Stimulated activated naive CD8-positive, alpha-beta T cell treated with anti-CD3 and anti-CD28 coated beads, Interleukin-15, Interleukin-2, amounts not matched to agents 100 ng/mL and 50 ng/mL, for 24 hours (primary cell): ENCODE results near the gene SRGAP3.

Experiments used
- H3K27ac Mint-ChIP-seq: one replicate; pipeline ENCODE4 v1.8.0; 2021; ENCODE audit warnings: mild to moderate bottlenecking, mixed read lengths
- H3K27me3 Mint-ChIP-seq: one replicate; pipeline ENCODE4 v1.8.0; 2021; ENCODE audit warnings: mixed read lengths
- H3K36me3 Mint-ChIP-seq: one replicate; pipeline ENCODE4 v1.8.0; 2021; ENCODE audit warnings: low read depth, mixed read lengths
- H3K4me1 Mint-ChIP-seq: one replicate; pipeline ENCODE4 v1.8.0; 2021; ENCODE audit warnings: low read depth, mixed read lengths
- H3K4me3 Mint-ChIP-seq: one replicate; pipeline ENCODE4 v1.8.0; 2021; ENCODE audit warnings: mild to moderate bottlenecking, mixed read lengths
- H3K9me3 Mint-ChIP-seq: one replicate; pipeline ENCODE4 v1.8.0; 2021; ENCODE audit warnings: mixed read lengths

The SRGAP3 gene

GRCh38 chr3:9129365-9129764, 120.1 kb downstream of the SRGAP3 start:
- Mint-ChIP-seq H3K9me3 (no peaks in the 10 kb centered on the region), H3K36me3 (no peaks in the 10 kb centered on the region), H3K27ac (no peak overlapping the region), H3K4me1 (no peaks in the 10 kb centered on the region), H3K4me3 (no peak overlapping the region), H3K27me3 (peaks cover 4% of the 10 kb centered on the region)

GRCh38 chr3:9125278-9125951, 124.0 kb downstream of the SRGAP3 start:
- Mint-ChIP-seq H3K36me3 (no peaks in the 10 kb centered on the region), H3K27me3 (no peaks in the 10 kb centered on the region), H3K27ac (no peak overlapping the region), H3K9me3 (no peaks in the 10 kb centered on the region), H3K4me3 (no peak overlapping the region), H3K4me1 (no peaks in the 10 kb centered on the region)

GRCh38 chr3:9124730-9125129, 124.7 kb downstream of the SRGAP3 start:
- Mint-ChIP-seq H3K9me3 (no peaks in the 10 kb centered on the region), H3K36me3 (no peaks in the 10 kb centered on the region), H3K27me3 (no peaks in the 10 kb centered on the region), H3K4me1 (no peaks in the 10 kb centered on the region), H3K4me3 (no peak overlapping the region), H3K27ac (no peak overlapping the region)

- H3K36me3 Mint-ChIP-seq = no peaks in the 10 kb centered on the region
- no peak overlapping the region for H3K4me3 Mint-ChIP-seq
- H3K27me3 Mint-ChIP-seq = no peaks in the 10 kb centered on the region
- no peak overlapping the region for H3K27ac Mint-ChIP-seq
- H3K9me3 Mint-ChIP-seq = no peaks in the 10 kb centered on the region
- H3K4me1 Mint-ChIP-seq = no peaks in the 10 kb centered on the region
Measured at GRCh38 chr3:9123840-9124239, 125.6 kb downstream of the SRGAP3 start.

- Mint-ChIP-seq H3K4me3 (no peak overlapping the region), H3K36me3 (no peaks in the 10 kb centered on the region), H3K27me3 (no peaks in the 10 kb centered on the region), H3K9me3 (no peaks in the 10 kb centered on the region), H3K4me1 (no peaks in the 10 kb centered on the region), H3K27ac (no peak overlapping the region)
Measured at GRCh38 chr3:9122732-9123364, 126.6 kb downstream of the SRGAP3 start.

GRCh38 chr3:9121366-9122001, 128.0 kb downstream of the SRGAP3 start:
- Mint-ChIP-seq H3K36me3 (no peaks in the 10 kb centered on the region), H3K4me1 (no peaks in the 10 kb centered on the region), H3K27ac (no peak overlapping the region), H3K9me3 (no peaks in the 10 kb centered on the region), H3K27me3 (no peaks in the 10 kb centered on the region), H3K4me3 (no peak overlapping the region)

- no peaks in the 10 kb centered on the region for H3K36me3 Mint-ChIP-seq
- H3K27ac Mint-ChIP-seq = no peak overlapping the region
- H3K4me3 Mint-ChIP-seq = no peak overlapping the region
- H3K4me1 Mint-ChIP-seq = no peaks in the 10 kb centered on the region
- no peaks in the 10 kb centered on the region for H3K27me3 Mint-ChIP-seq
- H3K9me3 Mint-ChIP-seq = no peaks in the 10 kb centered on the region
Measured at GRCh38 chr3:9119331-9119730, 130.1 kb downstream of the SRGAP3 start.

GRCh38 chr3:9118222-9118621, 131.2 kb downstream of the SRGAP3 start:
- no peak overlapping the region for H3K27ac Mint-ChIP-seq
- no peak overlapping the region for H3K4me3 Mint-ChIP-seq
- no peaks in the 10 kb centered on the region for H3K4me1 Mint-ChIP-seq
- no peaks in the 10 kb centered on the region for H3K27me3 Mint-ChIP-seq
- no peaks in the 10 kb centered on the region for H3K36me3 Mint-ChIP-seq
- no peaks in the 10 kb centered on the region for H3K9me3 Mint-ChIP-seq

- Mint-ChIP-seq H3K27ac (no peak overlapping the region), H3K9me3 (no peaks in the 10 kb centered on the region), H3K36me3 (no peaks in the 10 kb centered on the region), H3K4me3 (no peak overlapping the region), H3K4me1 (no peaks in the 10 kb centered on the region), H3K27me3 (no peaks in the 10 kb centered on the region)
Measured at GRCh38 chr3:9117220-9117619, 132.2 kb downstream of the SRGAP3 start.

GRCh38 chr3:9116336-9116735, 133.1 kb downstream of the SRGAP3 start:
- Mint-ChIP-seq H3K27me3 (no peaks in the 10 kb centered on the region), H3K9me3 (no peaks in the 10 kb centered on the region), H3K36me3 (no peaks in the 10 kb centered on the region), H3K27ac (no peak overlapping the region), H3K4me1 (no peaks in the 10 kb centered on the region), H3K4me3 (no peak overlapping the region)

- H3K4me1 Mint-ChIP-seq = no peaks in the 10 kb centered on the region
- no peak overlapping the region for H3K4me3 Mint-ChIP-seq
- H3K27ac Mint-ChIP-seq = no peak overlapping the region
- no peaks in the 10 kb centered on the region for H3K27me3 Mint-ChIP-seq
- no peaks in the 10 kb centered on the region for H3K9me3 Mint-ChIP-seq
- no peaks in the 10 kb centered on the region for H3K36me3 Mint-ChIP-seq
Measured at GRCh38 chr3:9115336-9115735, 134.1 kb downstream of the SRGAP3 start.

- H3K4me3 Mint-ChIP-seq = no peak overlapping the region
- no peaks in the 10 kb centered on the region for H3K9me3 Mint-ChIP-seq
- H3K36me3 Mint-ChIP-seq = no peaks in the 10 kb centered on the region
Measured at GRCh38 chr3:9113040-9113439, 136.4 kb downstream of the SRGAP3 start.

GRCh38 chr3:9111866-9112265, 137.6 kb downstream of the SRGAP3 start:
- H3K4me3 Mint-ChIP-seq = no peak overlapping the region
- H3K9me3 Mint-ChIP-seq = no peaks in the 10 kb centered on the region
- no peaks in the 10 kb centered on the region for H3K36me3 Mint-ChIP-seq
- H3K4me1 Mint-ChIP-seq = no peaks in the 10 kb centered on the region
- H3K27me3 Mint-ChIP-seq = no peaks in the 10 kb centered on the region
- H3K27ac Mint-ChIP-seq = no peak overlapping the region

More at GRCh38 chr3:9113040-9113439, 136.4 kb downstream of the SRGAP3 start:
- Mint-ChIP-seq H3K27me3 (no peaks in the 10 kb centered on the region), H3K27ac (no peak overlapping the region), H3K4me1 (no peaks in the 10 kb centered on the region)

- no peaks in the 10 kb centered on the region for H3K9me3 Mint-ChIP-seq
- no peak overlapping the region for H3K27ac Mint-ChIP-seq
- H3K4me3 Mint-ChIP-seq = no peak overlapping the region
Measured at GRCh38 chr3:9111417-9111816, 138.0 kb downstream of the SRGAP3 start.

GRCh38 chr3:9110802-9111201, 138.6 kb downstream of the SRGAP3 start:
- Mint-ChIP-seq H3K27ac (no peak overlapping the region), H3K9me3 (no peaks in the 10 kb centered on the region), H3K4me3 (no peak overlapping the region), H3K4me1 (no peaks in the 10 kb centered on the region), H3K36me3 (no peaks in the 10 kb centered on the region), H3K27me3 (no peaks in the 10 kb centered on the region)

More at GRCh38 chr3:9111417-9111816, 138.0 kb downstream of the SRGAP3 start:
- Mint-ChIP-seq H3K27me3 (no peaks in the 10 kb centered on the region), H3K36me3 (no peaks in the 10 kb centered on the region), H3K4me1 (no peaks in the 10 kb centered on the region)
